Activated T-helper 1 cell treated with anti-CD3 and anti-CD28 coated beads, Interleukin-2, amount 50 U/mL, for 16 hours (primary cell): Measurements from ENCODE around the gene APCDD1L.
A peak's percentile ranks its signal among the peaks of the same experiment; 100 is the strongest.

Experiments
- DNase-seq, 2 donors: peaks; one replicate each; pipeline ENCODE4 v3.0.0-alpha.2; 2020; ENCODE audit warnings: low read depth in 1 of 2, low spot score in 1 of 2

The APCDD1L gene

GRCh38 chr20:58492795-58493524 lies 22.2 kb downstream of the APCDD1L start:
- no peak for DNase-seq

- no peak for DNase-seq
These were observed 23.0 kb downstream of the APCDD1L start for GRCh38 chr20:58492074-58492718.

GRCh38 chr20:58486207-58486606 lies 29.0 kb downstream of the APCDD1L start:
- DNase-seq: no peak

- DNase-seq: no peak
These were observed 29.8 kb downstream of the APCDD1L start for GRCh38 chr20:58485393-58485792.

- no peak for DNase-seq
These were observed 31.7 kb downstream of the APCDD1L start for GRCh38 chr20:58483470-58483869.

- no peak for DNase-seq
These were observed 32.1 kb downstream of the APCDD1L start for GRCh38 chr20:58483051-58483450.

- DNase-seq: no peak
These were observed 32.8 kb downstream of the APCDD1L start for GRCh38 chr20:58482416-58482815.

GRCh38 chr20:58481481-58482021 lies 33.6 kb downstream of the APCDD1L start:
- DNase-seq: peak in 1 of 2 donors; percentile 16

- DNase-seq: no peak
These were observed 34.5 kb downstream of the APCDD1L start for GRCh38 chr20:58480551-58481336.

- no peak for DNase-seq
These were observed 35.3 kb downstream of the APCDD1L start for GRCh38 chr20:58479726-58480440.

- DNase-seq: no peak
These were observed 36.9 kb downstream of the APCDD1L start for GRCh38 chr20:58478141-58478805.

GRCh38 chr20:58475466-58475865 lies 39.7 kb downstream of the APCDD1L start:
- no peak for DNase-seq

GRCh38 chr20:58473453-58474425 lies 41.5 kb downstream of the APCDD1L start:
- no peak for DNase-seq

- no peak for DNase-seq
These were observed 42.8 kb downstream of the APCDD1L start for GRCh38 chr20:58472273-58473018.

- DNase-seq: no peak
These were observed 43.7 kb downstream of the APCDD1L start for GRCh38 chr20:58471193-58472164.

- DNase-seq: no peak
These were observed 44.6 kb downstream of the APCDD1L start for GRCh38 chr20:58470336-58471192.

- no peak for DNase-seq
These were observed 45.6 kb downstream of the APCDD1L start for GRCh38 chr20:58469616-58470015.
